ENCODE data around the gene CLDN7. TPM values are rescaled to one million over a fixed set of nuclear protein-coding genes. Genes with fewer than 3 reads are reported as not detected.
"Not testable (repeated sequence)": the region's sequence is repeated elsewhere in the genome, so short reads cannot be mapped to it uniquely, and the experiment has no call there.

The CLDN7 gene
- total RNA-seq, 1 experiment from 2014 or later: not detected

DNA sequence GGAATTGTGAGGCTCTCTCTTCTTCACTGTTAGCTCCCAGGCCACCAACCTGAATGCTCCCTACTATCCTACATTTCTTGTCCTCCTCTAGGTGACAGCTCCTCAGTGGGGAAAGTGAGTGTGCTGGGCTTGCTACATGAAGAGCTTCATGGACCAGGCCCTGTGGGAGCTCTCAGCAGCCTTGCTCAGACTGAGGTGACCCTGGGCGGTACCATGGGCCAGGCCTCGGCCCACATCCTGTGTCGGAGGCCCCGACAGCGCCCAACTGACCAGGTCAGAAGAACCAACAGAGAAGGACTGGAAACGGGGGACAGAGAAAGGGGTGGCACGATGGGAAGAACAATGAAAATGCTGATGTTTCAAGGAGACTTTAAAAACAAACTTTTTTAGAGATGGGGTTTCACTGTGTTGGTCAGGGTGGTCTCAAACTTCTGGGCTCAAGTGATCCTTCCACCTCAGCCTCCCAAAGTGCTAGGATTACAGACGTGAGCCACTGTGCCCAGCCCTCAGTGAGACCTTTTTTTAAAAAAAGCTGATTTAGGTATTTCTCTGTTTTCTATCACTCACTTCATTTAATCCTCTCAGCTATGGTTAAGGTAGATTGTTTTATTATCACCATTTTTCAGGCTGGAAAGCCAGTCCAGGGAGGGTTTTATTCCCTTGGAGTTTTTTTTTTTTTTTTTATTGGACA lies 5.4 kb downstream of the CLDN7 start:
- DNase-seq (ENCODE audit: low spot score): no peak

- no peak for DNase-seq (ENCODE audit: low spot score)
Observed at GRCh38 chr17:7254511-7254910, 7.8 kb downstream of the CLDN7 start.

- no peak for DNase-seq (ENCODE audit: low spot score)
Observed at GRCh38 chr17:7253082-7253481, 9.2 kb downstream of the CLDN7 start.

- peak; percentile 88 for DNase-seq (ENCODE audit: low spot score)
Observed at GRCh38 chr17:7252176-7253043, 9.9 kb downstream of the CLDN7 start, which contains the start of gene ELP5. Gene ELP5 (plus strand): TSS chr17:7252215. CDS start chr17:7252551, 336 bp downstream.

DNA sequence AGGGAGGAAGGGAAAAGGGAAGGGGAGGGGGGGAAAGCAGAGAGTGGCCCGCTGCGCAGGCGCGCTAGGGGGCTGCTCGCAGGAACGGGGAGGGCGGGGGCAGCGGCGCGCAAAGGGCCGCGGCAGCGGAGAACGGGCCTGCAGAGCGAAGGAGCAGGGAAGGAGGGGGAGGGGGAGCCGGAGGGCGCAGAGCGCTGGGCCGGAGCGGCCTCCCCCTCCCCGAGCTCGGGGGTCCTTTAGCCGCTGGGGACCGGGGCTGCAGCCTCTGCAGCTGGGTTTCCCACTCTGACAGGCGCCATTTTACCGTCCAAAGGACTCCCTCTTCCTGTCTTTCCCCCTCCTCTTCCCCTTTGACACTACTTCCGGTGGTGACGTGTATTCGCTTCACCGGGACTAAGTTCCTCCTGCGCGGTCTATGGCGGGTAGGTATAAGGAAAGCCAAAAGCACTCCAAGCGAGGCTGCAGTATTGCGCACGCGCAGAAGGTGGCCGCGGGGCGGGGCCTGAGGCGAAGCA lies 10.6 kb downstream of the CLDN7 start, which contains the start of gene CTDNEP1:
Gene CTDNEP1 (minus strand): TSS at position 74 of the 515 bp plus-strand sequence. CDS start 438 bp downstream, outside the sequence.
- peak; percentile 98 for DNase-seq (ENCODE audit: low spot score)

- no peak for DNase-seq (ENCODE audit: low spot score)
Observed at GRCh38 chr17:7250695-7251627, 11.3 kb downstream of the CLDN7 start.

DNA sequence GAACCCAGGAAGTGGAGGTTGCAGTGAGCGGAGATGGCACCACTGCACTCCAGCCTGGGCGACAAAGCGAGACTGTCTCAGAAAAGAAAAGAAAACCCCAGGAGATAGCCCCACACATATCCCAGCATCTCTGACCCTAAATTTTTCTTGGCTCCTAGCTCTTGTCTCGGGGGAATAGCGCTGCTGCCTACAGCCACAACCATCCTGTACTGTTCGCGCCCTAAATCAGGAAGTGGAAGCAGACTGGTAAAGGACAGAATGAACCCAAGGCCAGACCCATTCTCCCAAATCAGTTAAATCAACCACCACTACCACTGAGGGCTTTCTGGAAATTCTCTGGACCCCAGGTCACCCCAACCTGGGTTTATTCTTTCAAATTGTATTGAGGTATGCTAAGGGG lies 12.4 kb downstream of the CLDN7 start:
- DNase-seq (ENCODE audit: low spot score): no peak

- no peak for DNase-seq (ENCODE audit: low spot score)
Observed at GRCh38 chr17:7249214-7249613, 13.1 kb downstream of the CLDN7 start.

GRCh38 chr17:7248796-7249195 lies 13.5 kb downstream of the CLDN7 start:
- DNase-seq (ENCODE audit: low spot score): no peak

GRCh38 chr17:7246779-7247178 lies 15.5 kb downstream of the CLDN7 start:
- no peak for DNase-seq (ENCODE audit: low spot score)

DNA sequence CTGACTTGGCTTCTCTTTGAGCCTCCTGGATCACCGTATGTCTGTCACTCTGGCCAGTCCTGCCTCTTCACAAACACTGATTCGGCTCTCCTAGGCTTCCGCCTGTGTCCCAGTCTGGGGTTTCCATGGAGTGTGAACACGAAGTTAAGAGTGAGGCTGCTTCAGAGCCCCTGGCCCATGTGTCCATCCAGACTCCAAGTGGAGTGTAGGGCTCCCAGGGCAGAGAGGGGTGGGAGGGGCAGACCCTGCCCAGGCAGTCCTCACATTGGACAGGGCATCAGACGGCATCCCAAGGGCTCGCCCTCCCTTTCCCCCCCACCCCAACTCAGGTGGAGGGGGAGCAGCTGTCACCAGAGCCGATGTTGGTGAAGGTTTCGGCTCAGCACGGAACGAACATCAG lies 18.4 kb downstream of the CLDN7 start:
- not testable (repeated sequence) for DNase-seq (ENCODE audit: low spot score)

- DNase-seq (ENCODE audit: low spot score): no peak
Observed at GRCh38 chr17:7243453-7243729, 18.9 kb downstream of the CLDN7 start.

DNA sequence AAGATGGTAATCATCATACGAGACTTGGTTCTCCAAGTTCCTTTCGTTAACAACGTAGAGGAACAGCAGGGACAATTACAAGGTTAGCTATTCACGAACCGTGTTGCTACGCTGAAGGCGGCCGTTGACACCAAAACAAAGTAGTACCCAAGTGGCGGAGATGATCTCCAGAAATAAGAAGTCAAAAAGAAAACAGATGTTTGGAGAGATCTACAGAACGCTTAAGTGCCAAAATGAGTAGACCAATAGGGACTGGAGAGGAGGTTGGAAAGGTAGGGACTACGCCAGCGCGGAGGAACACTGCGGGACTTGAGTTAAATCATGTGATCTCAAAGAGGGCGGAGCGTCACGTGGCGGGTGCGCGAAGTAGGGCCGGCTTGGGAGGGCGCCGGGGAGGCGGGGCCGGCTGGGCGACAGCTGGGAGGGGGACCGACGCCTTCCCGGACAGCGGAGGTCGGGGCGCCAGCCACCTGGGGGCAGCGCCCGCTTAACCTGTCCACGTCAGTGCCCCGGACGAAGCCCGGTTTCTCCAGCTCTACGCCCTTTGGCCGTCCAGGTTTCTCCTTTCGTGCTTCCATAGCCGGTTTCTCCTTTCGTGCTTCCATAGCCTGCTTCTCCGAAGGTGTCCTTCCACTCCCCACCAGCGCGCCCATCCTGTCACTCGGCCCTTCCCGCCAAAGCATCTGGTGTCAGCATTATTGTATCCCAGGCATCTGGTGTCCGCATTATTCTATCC lies 19.4 kb downstream of the CLDN7 start:
- DNase-seq (ENCODE audit: low spot score): peak; percentile 85

GRCh38 chr17:7241783-7242716 lies 20.2 kb downstream of the CLDN7 start, which contains the start of gene GABARAP:
Gene GABARAP (minus strand): TSS chr17:7242449. CDS start chr17:7242330, 119 bp downstream.
- peak; percentile 82 for DNase-seq (ENCODE audit: low spot score)

- DNase-seq (ENCODE audit: low spot score): no peak
Observed at GRCh38 chr17:7241090-7241733, 21.1 kb downstream of the CLDN7 start.

DNA sequence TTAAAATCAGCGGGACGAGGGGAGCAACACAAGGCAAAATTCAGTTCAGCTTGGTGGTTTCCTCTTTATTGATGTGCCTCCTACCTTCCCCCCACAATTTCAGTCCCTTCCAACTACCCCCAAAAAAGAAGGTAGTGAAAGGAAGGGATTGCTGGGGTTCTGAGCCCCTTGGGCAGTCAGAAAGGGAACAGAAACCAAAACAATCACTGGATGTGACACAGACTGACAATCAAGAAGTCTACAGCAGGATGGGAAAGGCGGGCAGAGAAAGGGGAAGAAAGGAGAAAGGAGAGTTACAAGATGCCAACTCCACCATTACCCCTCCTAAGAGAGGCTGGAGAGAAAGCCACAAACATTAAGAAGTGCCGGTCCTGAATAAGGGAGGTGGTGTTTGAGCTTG lies 21.9 kb downstream of the CLDN7 start:
- no peak for DNase-seq (ENCODE audit: low spot score)

GRCh38 chr17:7239091-7240027 lies 22.9 kb downstream of the CLDN7 start, which contains the start of gene PHF23:
Gene PHF23 (minus strand): TSS chr17:7239457. CDS start chr17:7239279, 178 bp downstream.
- peak; percentile 96 for DNase-seq (ENCODE audit: low spot score)

Data from H4 (cell line).